ENCODE data around the gene SULT1C3. TPM values are rescaled to one million over a fixed set of nuclear protein-coding genes. Genes with fewer than 3 reads are reported as not detected.
"Not testable (repeated sequence)": the region's sequence is repeated elsewhere in the genome, so short reads cannot be mapped to it uniquely, and the experiment has no call there.

Gene SULT1C3
- total RNA-seq, 2 donors from 2014 or later: not detected

DNA sequence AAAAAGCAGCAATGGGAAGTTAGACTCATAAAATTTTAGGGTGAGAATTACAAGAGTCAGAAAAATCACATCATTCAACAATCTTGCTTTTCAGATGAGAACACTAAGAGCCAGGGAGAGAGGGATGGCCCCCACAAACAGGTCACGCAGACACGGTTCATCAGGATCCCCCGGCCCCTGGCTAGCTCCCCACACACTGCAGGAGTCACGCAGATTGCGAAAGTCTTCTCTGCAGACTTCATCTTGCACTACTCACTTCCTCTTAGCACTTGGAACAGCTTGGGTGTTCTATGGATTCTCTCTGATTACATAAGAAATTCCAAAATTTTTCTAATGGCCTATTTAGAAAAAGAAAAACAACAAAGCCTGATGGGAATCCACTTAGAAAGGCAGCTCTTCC is 27.3 kb downstream of the SULT1C3 start:
- no peak overlapping the region for H3K27ac Mint-ChIP-seq
- peaks cover 18% of the 10 kb centered on the region for H3K27me3 Mint-ChIP-seq
- H3K9me3 Mint-ChIP-seq: no peaks in the 10 kb centered on the region
- no peaks in the 10 kb centered on the region for H3K36me3 Mint-ChIP-seq (ENCODE audit: low read depth)
- ATAC-seq (replicated peaks): no peak
- no peaks in the 10 kb centered on the region for H3K4me1 Mint-ChIP-seq
- H3K4me3 Mint-ChIP-seq: no peak overlapping the region

DNA sequence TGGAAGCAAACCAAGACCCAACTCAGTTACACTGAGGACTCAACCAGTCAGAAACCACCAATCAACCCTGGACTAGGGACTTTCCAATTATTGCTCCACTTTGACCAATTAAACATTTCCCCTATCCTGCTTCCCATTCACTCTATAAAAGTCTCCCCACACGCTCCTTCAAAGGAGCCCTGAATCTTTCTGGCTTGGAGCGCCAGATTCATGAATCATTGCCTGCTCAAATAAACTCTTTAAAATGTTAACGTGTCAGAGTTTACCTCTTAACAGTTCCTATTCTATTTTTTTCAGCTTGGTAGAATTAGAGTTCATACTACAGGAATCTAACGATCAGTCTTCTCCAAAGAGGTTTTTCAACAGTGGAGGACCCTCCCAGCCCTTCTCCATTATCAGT is 28.2 kb downstream of the SULT1C3 start:
- H3K36me3 Mint-ChIP-seq (ENCODE audit: low read depth): no peaks in the 10 kb centered on the region
- H3K9me3 Mint-ChIP-seq: no peaks in the 10 kb centered on the region
- peaks cover 18% of the 10 kb centered on the region for H3K27me3 Mint-ChIP-seq
- no peak for ATAC-seq (replicated peaks)
- H3K27ac Mint-ChIP-seq: no peak overlapping the region
- no peak overlapping the region for H3K4me3 Mint-ChIP-seq
- H3K4me1 Mint-ChIP-seq: no peaks in the 10 kb centered on the region

DNA sequence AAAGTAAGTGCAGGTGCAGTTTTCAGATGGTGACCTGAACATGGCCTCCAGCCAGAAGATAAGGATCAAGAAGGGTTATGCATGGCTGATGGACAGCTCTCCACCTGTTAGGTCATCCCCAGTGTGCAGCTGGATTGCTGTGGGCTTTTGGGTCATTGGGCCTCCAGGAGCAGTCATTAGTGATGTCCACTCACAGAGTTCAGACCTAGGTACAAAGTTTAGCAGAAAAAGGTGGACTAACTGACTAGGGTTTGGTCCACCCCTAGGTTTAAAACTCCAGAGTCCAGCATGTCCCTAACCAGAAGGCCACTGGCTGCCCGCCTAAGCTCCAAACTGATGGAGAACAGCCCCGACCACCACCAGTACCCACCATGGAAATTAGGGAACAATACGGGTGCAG is 30.6 kb downstream of the SULT1C3 start:
- Mint-ChIP-seq H3K9me3 (no peaks in the 10 kb centered on the region), H3K27me3 (peaks cover 14% of the 10 kb centered on the region), H3K4me3 (no peak overlapping the region), H3K4me1 (no peaks in the 10 kb centered on the region), H3K27ac (no peak overlapping the region), H3K36me3 (ENCODE audit: low read depth) (no peaks in the 10 kb centered on the region)
- no peak for ATAC-seq (replicated peaks)

DNA sequence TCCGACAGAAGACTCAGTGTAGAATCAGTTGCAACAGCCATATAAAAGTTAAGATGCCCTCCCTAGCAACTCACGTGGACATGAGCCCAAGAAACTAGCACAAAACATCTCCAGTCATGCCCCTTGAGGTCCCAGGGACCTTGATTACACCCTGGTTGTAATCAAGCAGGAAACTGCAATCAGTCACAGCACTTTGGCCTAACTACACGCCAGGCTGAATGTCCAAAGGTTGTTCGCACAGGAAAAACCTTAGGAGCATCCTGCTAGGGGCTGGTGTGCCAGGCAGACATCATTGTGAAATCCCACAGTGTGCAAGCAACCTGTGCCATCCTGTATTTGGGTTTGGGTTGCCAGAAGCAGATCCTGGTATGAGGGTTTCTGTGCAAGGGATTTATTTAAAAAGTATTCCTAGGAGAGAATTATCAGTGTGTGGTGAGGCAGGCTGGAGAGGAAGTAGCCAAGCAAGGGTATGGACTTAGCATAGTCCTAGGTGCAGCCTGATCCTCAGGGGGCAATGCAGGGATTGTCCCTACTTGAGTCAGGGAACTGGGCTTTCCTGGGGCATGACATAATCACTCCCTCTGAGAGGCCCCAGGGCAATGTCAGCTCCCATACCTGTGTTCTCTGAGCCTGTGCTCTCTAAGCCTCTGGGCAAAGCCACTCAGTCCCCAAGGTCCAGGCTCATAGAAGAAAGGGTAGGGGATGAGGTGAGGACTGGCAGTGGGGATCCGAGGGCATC is 31.2 kb downstream of the SULT1C3 start:
- Mint-ChIP-seq H3K4me3 (no peak overlapping the region), H3K9me3 (no peaks in the 10 kb centered on the region), H3K27ac (no peak overlapping the region), H3K36me3 (ENCODE audit: low read depth) (no peaks in the 10 kb centered on the region), H3K27me3 (peaks cover 13% of the 10 kb centered on the region), H3K4me1 (no peaks in the 10 kb centered on the region)
- ATAC-seq (replicated peaks): no peak

DNA sequence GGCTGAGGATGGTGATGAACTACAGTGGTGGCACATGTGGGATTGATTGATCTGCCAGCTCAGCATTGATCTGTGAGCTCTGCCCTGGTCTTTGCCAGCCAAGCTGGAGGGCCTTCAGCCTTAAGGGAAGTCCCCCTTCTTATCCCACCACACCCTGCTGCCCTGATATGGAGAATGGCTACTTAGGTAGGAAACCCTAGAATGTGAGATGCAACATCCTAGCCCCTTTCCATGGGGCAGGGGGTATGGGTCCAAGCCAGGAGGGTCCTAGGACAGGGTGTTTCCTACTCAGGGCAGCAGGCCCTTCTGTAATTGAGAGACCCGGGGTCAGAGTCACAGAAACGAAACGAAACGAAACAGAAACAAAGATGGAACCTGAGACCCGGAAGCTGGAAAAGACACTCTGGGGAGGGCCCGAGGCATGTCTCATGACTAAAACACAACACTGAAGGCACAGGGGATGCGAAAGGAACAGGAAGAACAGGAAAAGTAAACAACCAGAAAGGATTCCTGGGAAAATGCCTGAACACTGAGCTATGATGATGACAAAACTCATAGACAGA is 32.0 kb downstream of the SULT1C3 start:
- H3K36me3 Mint-ChIP-seq (ENCODE audit: low read depth): no peaks in the 10 kb centered on the region
- no peaks in the 10 kb centered on the region for H3K9me3 Mint-ChIP-seq
- H3K4me3 Mint-ChIP-seq: no peak overlapping the region
- H3K4me1 Mint-ChIP-seq: no peaks in the 10 kb centered on the region
- ATAC-seq (replicated peaks): no peak
- H3K27ac Mint-ChIP-seq: no peak overlapping the region
- H3K27me3 Mint-ChIP-seq: peaks cover 11% of the 10 kb centered on the region

DNA sequence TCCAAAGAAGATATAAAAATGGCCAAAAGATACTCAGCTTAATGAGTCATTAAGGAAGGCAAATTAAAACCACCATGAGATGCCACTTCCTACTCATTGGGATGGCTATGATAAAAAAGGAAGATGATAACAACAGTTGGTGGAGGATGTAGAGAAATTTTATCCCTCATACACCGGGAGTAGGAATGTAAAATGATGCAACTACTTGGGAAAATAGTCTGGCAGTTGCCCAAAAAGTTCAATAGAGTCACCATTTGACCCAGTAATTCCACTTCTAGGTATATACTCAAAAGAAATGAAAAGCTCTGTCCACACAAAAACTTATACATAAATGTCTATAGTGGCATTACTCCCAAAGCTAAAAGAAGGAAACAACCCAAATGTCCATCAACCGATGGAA is 38.9 kb downstream of the SULT1C3 start:
- Mint-ChIP-seq H3K4me3 (no peak overlapping the region), H3K27ac (no peak overlapping the region), H3K4me1 (no peaks in the 10 kb centered on the region), H3K36me3 (ENCODE audit: low read depth) (no peaks in the 10 kb centered on the region), H3K27me3 (peaks cover 20% of the 10 kb centered on the region), H3K9me3 (no peaks in the 10 kb centered on the region)
- ATAC-seq (replicated peaks): no peak

DNA sequence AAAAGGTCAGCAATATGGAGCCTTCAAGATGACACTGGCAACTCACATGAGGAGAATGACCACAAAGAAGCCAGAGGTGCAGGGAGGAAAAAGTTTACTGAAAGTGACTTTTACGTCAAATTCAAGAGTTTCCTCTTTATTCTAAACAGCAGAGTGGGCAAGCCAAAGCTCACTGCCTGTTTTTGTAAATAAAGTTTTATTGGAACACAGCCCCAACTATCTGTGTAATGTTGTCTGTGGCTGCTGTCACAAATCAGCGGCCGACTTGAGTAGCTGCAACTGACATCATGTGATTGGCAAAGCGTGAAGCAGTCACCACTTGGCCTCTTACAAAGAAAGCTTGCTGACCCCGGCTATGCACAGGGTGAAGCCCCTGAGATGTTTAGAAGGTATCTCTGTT is 39.7 kb downstream of the SULT1C3 start:
- no peaks in the 10 kb centered on the region for H3K36me3 Mint-ChIP-seq (ENCODE audit: low read depth)

DNA sequence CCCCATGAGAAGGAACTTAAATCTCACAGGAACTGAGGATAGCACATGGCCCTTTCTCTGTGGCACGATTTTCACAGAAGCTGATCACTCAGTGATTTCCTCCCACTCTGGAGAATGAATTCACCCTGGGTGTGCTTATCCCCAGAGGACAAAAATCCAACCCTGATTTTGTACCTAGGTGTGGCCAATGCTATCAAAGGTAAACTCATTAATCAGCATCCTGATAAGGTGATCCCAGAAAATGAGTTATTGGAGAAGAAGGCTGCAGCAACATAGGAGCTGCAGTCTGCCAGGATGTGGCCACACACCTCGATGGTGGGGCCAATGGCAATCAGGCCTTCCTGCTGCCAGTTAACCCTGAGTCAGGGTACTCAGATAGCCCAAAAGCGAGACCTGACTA is 40.7 kb downstream of the SULT1C3 start:
- Mint-ChIP-seq H3K36me3 (ENCODE audit: low read depth) (no peaks in the 10 kb centered on the region), H3K27ac (no peak overlapping the region), H3K27me3 (peaks cover 28% of the 10 kb centered on the region), H3K4me3 (no peak overlapping the region), H3K9me3 (peaks cover 3% of the 10 kb centered on the region), H3K4me1 (no peaks in the 10 kb centered on the region)
- no peak for ATAC-seq (replicated peaks)

More for the DNA sequence above, 39.7 kb downstream of the SULT1C3 start:
- no peaks in the 10 kb centered on the region for H3K9me3 Mint-ChIP-seq
- H3K4me1 Mint-ChIP-seq: no peaks in the 10 kb centered on the region
- H3K27me3 Mint-ChIP-seq: peaks cover 20% of the 10 kb centered on the region
- ATAC-seq (replicated peaks): no peak
- no peak overlapping the region for H3K27ac Mint-ChIP-seq
- no peak overlapping the region for H3K4me3 Mint-ChIP-seq

DNA sequence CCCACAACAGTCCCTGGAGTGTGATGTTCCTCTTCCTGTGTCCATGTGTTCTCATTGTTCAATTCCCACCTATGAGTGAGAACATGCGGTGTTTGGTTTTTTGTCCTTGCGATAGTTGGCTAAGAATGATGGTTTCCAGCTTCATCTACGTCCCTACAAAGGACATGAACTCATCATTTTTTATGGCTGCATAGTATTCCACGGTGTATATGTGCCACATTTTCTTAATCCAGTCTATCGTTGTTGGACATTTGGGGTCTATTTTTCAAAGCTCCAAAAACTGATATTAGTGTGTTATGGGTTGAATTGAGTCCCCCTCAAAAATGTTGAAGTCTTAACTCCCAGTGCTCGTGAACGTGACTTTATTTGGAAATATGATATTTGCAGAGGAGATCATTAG is 44.8 kb downstream of the SULT1C3 start:
- not testable (repeated sequence) for H3K9me3 Mint-ChIP-seq

DNA sequence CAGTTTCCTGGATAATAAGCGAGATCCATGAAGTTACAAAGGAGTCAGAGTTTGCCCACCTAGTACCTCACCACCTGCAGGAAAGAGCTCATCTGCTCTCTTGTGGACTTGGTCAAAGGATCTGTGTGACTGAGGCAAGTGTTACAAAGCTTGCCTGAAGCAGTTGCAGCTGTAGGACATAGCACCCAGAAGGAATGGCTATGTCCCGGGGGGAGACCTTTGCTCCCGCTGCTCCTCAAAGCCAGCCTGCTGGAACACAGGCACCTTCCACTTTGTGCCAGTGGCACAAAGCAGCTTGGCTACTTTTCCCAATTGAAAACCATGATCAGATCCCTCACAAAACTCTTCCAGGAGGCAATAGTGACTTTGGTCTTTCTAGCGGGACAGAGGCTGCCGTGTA is 45.8 kb downstream of the SULT1C3 start:
- Mint-ChIP-seq H3K4me3 (no peak overlapping the region), H3K4me1 (no peaks in the 10 kb centered on the region), H3K27me3 (peaks cover 17% of the 10 kb centered on the region), H3K36me3 (ENCODE audit: low read depth) (no peaks in the 10 kb centered on the region), H3K9me3 (peaks cover 3% of the 10 kb centered on the region), H3K27ac (no peak overlapping the region)
- no peak for ATAC-seq (replicated peaks)

More for the DNA sequence above, 44.8 kb downstream of the SULT1C3 start:
- not testable (repeated sequence) for H3K36me3 Mint-ChIP-seq (ENCODE audit: low read depth); H3K4me3 Mint-ChIP-seq; H3K4me1 Mint-ChIP-seq; ATAC-seq (replicated peaks); H3K27ac Mint-ChIP-seq
- peaks cover 18% of the 10 kb centered on the region for H3K27me3 Mint-ChIP-seq

DNA sequence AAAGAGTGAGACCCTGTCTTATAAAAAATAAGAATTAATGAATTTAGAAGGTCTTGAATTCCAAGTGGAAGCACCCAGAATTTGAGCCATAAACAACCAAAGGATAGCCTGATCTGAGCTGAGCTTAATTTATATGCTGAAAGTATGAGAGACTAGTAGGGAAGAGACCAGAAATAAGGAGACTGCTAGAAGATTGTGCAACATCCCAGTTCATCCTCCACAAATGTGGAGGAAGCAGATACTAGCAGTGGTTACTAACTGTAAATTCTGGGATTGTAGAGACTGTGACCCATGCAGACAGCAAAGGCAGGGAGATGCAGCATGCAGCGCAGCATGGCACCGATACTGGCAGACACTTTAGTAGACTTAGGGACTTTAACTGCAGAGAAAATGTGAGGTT is 47.4 kb downstream of the SULT1C3 start:
- Mint-ChIP-seq H3K27ac (no peak overlapping the region), H3K36me3 (ENCODE audit: low read depth) (no peaks in the 10 kb centered on the region), H3K4me3 (no peak overlapping the region), H3K9me3 (peaks cover 7% of the 10 kb centered on the region), H3K27me3 (peaks cover 12% of the 10 kb centered on the region), H3K4me1 (no peaks in the 10 kb centered on the region)
- ATAC-seq (replicated peaks): no peak

DNA sequence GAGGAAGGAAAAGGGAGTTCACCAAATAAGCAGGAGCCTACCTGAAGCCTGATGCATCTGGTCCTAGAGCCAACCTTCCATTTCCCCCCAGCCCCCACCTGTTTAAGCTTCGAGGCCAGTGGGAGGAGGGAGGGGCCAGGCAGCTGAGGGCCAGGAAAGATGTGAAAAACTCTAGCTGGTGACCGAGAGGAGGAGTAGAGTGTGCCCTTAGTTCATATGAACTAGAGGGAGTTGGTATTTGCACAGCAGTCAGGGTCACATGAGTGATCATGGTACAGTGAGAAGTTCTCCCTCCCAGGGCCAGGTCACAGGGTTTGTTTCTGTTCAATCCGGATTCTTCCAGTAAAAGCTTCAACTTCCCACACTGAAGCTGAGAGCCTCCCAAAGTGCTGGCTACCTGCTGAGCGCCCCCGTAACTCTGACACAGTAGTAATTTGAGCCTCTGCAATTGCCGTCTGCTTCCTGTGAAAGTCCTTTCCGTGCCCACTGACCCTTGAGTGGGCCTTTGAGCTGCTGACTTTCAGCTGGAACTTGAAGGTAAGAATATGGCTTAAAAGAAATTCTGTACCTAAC is 48.9 kb downstream of the SULT1C3 start, which contains the start of gene SULT1C2:
Gene SULT1C2 (plus strand): TSS at position 362 of the 573 bp plus-strand sequence. CDS start 4,773 bp downstream, outside the sequence.
- peaks cover 7% of the 10 kb centered on the region for H3K9me3 Mint-ChIP-seq
- H3K4me3 Mint-ChIP-seq: no peak within 1 kb of the TSS
- H3K36me3 Mint-ChIP-seq (ENCODE audit: low read depth): no peaks in the 10 kb centered on the region
- no peak for ATAC-seq (replicated peaks)
- H3K4me1 Mint-ChIP-seq: no peaks in the 10 kb centered on the region
- H3K27me3 Mint-ChIP-seq: peaks cover 12% of the 10 kb centered on the region
- no peak within 1 kb of the TSS for H3K27ac Mint-ChIP-seq

DNA sequence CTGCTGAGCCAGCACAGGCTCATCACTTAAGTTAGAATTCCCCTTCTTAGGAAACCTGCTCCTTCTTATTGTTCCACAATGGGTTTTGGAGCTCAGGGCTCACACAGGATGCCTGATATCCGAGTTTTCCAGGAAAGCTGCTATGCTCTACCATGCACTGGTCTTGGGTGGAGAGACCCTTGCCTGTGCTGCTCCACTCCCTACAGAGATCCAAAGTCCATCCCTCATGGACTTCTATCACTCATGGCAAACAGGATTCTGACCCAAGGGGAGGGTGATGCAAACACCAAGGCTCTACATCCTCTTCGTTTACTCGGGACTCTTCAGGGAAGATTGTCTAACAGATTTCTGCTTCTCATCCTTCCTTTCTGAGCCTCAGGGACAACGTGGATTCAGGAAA is 54.1 kb downstream of the SULT1C3 start:
- no peak overlapping the region for H3K4me3 Mint-ChIP-seq
- no peak for ATAC-seq (replicated peaks)
- H3K27me3 Mint-ChIP-seq: no peaks in the 10 kb centered on the region
- no peaks in the 10 kb centered on the region for H3K4me1 Mint-ChIP-seq
- H3K27ac Mint-ChIP-seq: no peak overlapping the region
- H3K36me3 Mint-ChIP-seq (ENCODE audit: low read depth): no peaks in the 10 kb centered on the region
- H3K9me3 Mint-ChIP-seq: peaks cover 4% of the 10 kb centered on the region

DNA sequence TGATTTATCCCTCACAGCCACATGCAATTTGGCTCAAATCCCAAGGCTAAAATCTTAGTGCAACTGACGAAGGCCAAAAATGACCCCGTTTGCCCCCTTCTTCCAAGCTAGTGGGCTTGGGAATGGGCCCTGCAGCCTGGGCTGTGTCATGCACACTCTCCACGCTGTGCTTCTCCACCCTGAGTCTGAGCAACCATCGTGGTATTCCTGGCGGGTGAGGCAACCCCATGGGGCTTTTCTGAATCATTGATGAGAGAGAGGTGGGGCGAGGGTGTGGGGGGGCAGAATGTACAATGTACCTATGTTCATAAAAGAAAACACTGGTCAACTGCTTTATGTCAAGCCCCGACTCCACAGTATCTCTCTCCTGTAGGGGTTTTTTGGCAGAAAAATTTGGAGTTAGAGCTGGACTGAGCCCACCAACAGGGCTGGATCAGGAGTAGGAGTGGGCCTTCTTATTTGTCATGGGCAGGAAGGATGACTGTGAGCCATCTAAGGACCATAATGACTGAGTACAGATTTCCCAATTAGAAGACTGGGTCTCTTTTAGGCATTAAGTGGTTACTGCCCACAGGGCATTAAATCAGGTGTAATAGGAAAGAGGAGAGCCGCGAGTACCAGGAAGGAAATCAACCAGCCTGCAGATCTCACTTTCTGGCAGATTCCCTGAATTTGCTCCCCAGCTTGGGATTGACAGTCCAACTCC is 57.8 kb downstream of the SULT1C3 start:
- ATAC-seq (replicated peaks): no peak
- Mint-ChIP-seq H3K9me3 (no peaks in the 10 kb centered on the region), H3K27ac (no peak overlapping the region), H3K4me3 (no peak overlapping the region), H3K36me3 (ENCODE audit: low read depth) (no peaks in the 10 kb centered on the region), H3K27me3 (peaks cover 9% of the 10 kb centered on the region), H3K4me1 (no peaks in the 10 kb centered on the region)

DNA sequence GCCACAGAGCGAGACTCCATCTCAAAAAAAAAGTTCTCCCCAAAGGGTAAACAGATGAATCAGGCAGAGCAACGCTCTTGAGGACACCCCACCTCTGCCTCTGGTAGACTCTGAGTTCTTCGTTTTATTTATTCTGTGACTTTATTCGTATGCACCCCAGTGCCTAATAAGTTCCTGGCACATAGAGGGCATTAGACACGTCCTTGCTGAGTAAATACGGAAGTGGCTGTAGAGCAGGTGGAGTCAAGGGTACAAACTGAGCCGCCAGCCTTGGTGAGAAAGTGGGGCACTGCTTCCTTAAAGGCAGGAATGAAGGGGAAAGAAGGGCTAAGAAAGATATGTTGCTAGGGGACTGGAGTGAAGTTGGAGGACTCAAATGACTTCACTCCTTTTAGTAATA is 61.8 kb downstream of the SULT1C3 start:
- H3K27me3 Mint-ChIP-seq: peaks cover 16% of the 10 kb centered on the region
- H3K9me3 Mint-ChIP-seq: no peaks in the 10 kb centered on the region
- no peak overlapping the region for H3K27ac Mint-ChIP-seq
- H3K4me1 Mint-ChIP-seq: no peaks in the 10 kb centered on the region
- no peak overlapping the region for H3K4me3 Mint-ChIP-seq
- ATAC-seq (replicated peaks): no peak
- H3K36me3 Mint-ChIP-seq (ENCODE audit: low read depth): no peaks in the 10 kb centered on the region

Data from activated T-helper 17 cell treated with anti-CD3 and anti-CD28 coated beads, Interleukin-2, amount 50 U/mL, for 72 hours (primary cell).